ENCODE measurements around the gene C1orf210. TPM values are rescaled to one million over a fixed set of nuclear protein-coding genes. Genes with fewer than 3 reads are reported as not detected.

C1orf210 gene
- total RNA-seq, 1 donor from 2014 or later = not detected

DNA sequence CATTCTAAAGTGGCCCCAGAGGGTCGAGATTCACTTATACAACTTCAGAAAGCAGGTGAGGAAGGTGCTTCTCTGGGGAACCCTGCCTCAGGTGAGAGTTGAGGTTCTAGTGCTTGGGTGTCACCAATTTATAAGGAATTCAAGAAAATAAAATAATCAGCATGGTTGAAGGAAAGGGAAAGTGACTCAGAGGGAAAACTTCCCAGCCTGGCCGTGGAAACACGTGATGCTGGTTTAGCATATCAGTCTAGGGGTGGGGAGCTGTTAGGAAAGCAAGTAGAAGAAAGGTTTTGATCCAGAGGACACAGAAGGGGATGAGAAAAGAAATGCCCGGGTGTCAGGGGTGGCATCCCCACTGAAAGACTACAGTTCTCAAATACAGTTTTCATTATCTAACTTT lies 53.3 kb downstream of the C1orf210 start:
- Mint-ChIP-seq H3K4me3 (no peak overlapping the region), H3K4me1 (no peaks in the 10 kb centered on the region), H3K36me3 (ENCODE audit: low read depth) (no peaks in the 10 kb centered on the region), H3K27me3 (peaks cover 2% of the 10 kb centered on the region), H3K27ac (no peak overlapping the region), H3K9me3 (no peaks in the 10 kb centered on the region)
- intact Hi-C loops (cut with micrococcal nuclease) = no loop called here
- no peak for DNase-seq

Other genes starting within 250 kb of the C1orf210 start
- 134 and 135 TPM in 2 replicates for gene EBNA1BP2, start 113.3 kb downstream of the C1orf210 start, total RNA-seq
- 0.40 TPM in 1 of 2 replicates, not detected in the other for gene CFAP57, start 113.3 kb downstream of the C1orf210 start, total RNA-seq
- gene TMEM125, start 15.6 kb downstream of the C1orf210 start, total RNA-seq = not detected in 2 replicates
- gene TIE1, start 15.4 kb upstream of the C1orf210 start, total RNA-seq = 0.23 and 0.40 TPM in 2 replicates
- not detected in 2 replicates for gene MPL, start 52.2 kb upstream of the C1orf210 start, total RNA-seq
- 84.3 and 86.9 TPM in 2 replicates for gene CDC20, start 73.4 kb upstream of the C1orf210 start, total RNA-seq
- 76.8 and 85.1 TPM in 2 replicates for gene ELOVL1, start 82.4 kb upstream of the C1orf210 start, total RNA-seq
- 39.6 and 45.1 TPM in 2 replicates for gene MED8, start 104.2 kb upstream of the C1orf210 start, total RNA-seq
- gene SZT2, start 104.3 kb upstream of the C1orf210 start, total RNA-seq = 54.0 and 56.2 TPM in 2 replicates
- 14.8 and 15.1 TPM in 2 replicates for gene HYI, start 168.3 kb upstream of the C1orf210 start, total RNA-seq
- 2.1 and 2.7 TPM in 2 replicates for gene PTPRF, start 245.3 kb upstream of the C1orf210 start, total RNA-seq

All from activated CD4-positive, alpha-beta T cell treated with anti-CD3 and anti-CD28 coated beads, Interleukin-2, amount 10 ng/mL, durations not matched to agents 24 days and 14 days (primary cell).